Neural crest cell (in vitro differentiated cells): ENCODE data around the gene AUTS2. TPM values are rescaled to one million over a fixed set of nuclear protein-coding genes. Genes with fewer than 3 reads are reported as not detected.
A peak's percentile ranks its signal among the peaks of the same experiment; 100 is the strongest.

Experiments used
- DNase-seq: peaks from one replicate; pipeline ENCODE4 v3.0.0; 2021; ENCODE audit warnings: low read depth, mixed read lengths, low spot score
- H3K27ac Mint-ChIP-seq: one replicate; pipeline ENCODE4 v1.8.0; 2021; ENCODE audit warnings: mild to moderate bottlenecking, mixed read lengths; ENCODE audit not compliant: unreplicated experiment
- H3K27me3 Mint-ChIP-seq: 2 replicates; pipeline ENCODE4 v1.8.0; 2021; ENCODE audit warnings: low read depth, mild to moderate bottlenecking, mixed read lengths
- H3K36me3 Mint-ChIP-seq: 2 replicates; pipeline ENCODE4 v1.8.0; 2021; ENCODE audit warnings: low read depth, mild to moderate bottlenecking, mixed read lengths
- H3K4me1 Mint-ChIP-seq: 2 replicates; pipeline ENCODE4 v1.8.0; 2021; ENCODE audit warnings: mixed read lengths
- H3K4me3 Mint-ChIP-seq: one replicate; pipeline ENCODE4 v1.8.0; 2021; ENCODE audit warnings: mild to moderate bottlenecking, mixed read lengths
- H3K9me3 Mint-ChIP-seq: 2 replicates; pipeline ENCODE4 v1.8.0; 2021; ENCODE audit warnings: mixed read lengths
- total RNA-seq: library from RNA; stranded (reverse); gene quantifications from 2 replicates; pipeline ENCODE4 v1.2.1, GENCODE V29; 2021
- TF ChIP-seq, protein P1 (sequence below): fragments of 200-600 bp; sonication (generic); conservative IDR thresholded peaks from 2 replicates; pipeline ENCODE4 v1.5.0; 2021; ENCODE audit warnings: antibody characterized with exemption, mild to moderate bottlenecking

AUTS2 gene
- total RNA-seq, 1 donor from 2014 or later, result 152 TPM

DNA sequence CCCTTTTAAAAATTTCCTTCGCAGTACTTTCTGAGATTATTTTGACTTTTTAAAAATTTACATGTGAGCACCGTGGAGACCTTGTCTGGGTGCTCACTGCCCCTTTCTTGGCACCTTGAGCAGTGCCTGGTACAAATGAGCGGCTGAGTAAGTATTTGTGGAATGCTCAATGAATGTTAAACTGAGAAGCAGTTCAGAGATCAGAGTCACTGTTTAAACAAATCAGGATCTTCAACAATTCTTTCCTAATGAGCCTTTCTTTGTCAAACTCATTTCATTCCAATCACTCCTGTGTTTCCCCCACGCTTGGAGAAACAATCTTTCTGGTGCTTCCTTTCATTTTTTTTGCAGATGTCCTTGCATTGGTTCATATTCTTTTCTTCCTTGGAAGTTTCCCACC is 922.3 kb downstream of the AUTS2 start:
- peaks cover 13% of the 10 kb centered on the region for H3K4me1 Mint-ChIP-seq
- TF ChIP-seq, protein P1, sequence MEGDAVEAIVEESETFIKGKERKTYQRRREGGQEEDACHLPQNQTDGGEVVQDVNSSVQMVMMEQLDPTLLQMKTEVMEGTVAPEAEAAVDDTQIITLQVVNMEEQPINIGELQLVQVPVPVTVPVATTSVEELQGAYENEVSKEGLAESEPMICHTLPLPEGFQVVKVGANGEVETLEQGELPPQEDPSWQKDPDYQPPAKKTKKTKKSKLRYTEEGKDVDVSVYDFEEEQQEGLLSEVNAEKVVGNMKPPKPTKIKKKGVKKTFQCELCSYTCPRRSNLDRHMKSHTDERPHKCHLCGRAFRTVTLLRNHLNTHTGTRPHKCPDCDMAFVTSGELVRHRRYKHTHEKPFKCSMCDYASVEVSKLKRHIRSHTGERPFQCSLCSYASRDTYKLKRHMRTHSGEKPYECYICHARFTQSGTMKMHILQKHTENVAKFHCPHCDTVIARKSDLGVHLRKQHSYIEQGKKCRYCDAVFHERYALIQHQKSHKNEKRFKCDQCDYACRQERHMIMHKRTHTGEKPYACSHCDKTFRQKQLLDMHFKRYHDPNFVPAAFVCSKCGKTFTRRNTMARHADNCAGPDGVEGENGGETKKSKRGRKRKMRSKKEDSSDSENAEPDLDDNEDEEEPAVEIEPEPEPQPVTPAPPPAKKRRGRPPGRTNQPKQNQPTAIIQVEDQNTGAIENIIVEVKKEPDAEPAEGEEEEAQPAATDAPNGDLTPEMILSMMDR, result no peak
- H3K36me3 Mint-ChIP-seq, result peaks cover 4% of the 10 kb centered on the region
- H3K4me3 Mint-ChIP-seq, result no peak overlapping the region
- no peak overlapping the region for H3K27ac Mint-ChIP-seq
- H3K9me3 Mint-ChIP-seq, result peaks cover 6% of the 10 kb centered on the region
- no peak for DNase-seq
- no peaks in the 10 kb centered on the region for H3K27me3 Mint-ChIP-seq

- no peak overlapping the region for H3K4me3 Mint-ChIP-seq
- H3K27me3 Mint-ChIP-seq, result no peaks in the 10 kb centered on the region
- H3K9me3 Mint-ChIP-seq, result peaks cover 6% of the 10 kb centered on the region
- H3K4me1 Mint-ChIP-seq, result peaks cover 26% of the 10 kb centered on the region
- no peak overlapping the region for H3K27ac Mint-ChIP-seq
- TF ChIP-seq, protein P1, result no peak
- DNase-seq, result no peak
- peaks cover 9% of the 10 kb centered on the region for H3K36me3 Mint-ChIP-seq
These were observed 925.1 kb downstream of the AUTS2 start for GRCh38 chr7:70523249-70523988.

DNA sequence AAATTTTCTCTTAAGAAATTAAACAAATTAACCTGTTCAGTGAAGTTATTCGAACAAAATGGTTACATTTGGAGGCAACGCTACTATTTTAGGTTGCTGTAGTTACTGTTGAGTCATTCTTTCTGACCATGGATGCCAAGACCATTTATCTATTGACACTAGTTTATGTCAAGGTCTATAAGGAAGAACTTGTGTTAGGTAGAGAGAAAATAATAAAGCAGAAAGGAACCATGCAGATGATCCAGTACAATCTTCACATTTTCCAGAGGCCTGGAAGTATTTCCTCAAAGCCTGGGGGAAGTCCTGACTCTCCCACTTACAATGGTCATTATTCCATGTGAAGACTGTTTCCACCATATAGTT is 925.7 kb downstream of the AUTS2 start:
- no peak for DNase-seq
- Mint-ChIP-seq H3K27ac (no peak overlapping the region), H3K27me3 (no peaks in the 10 kb centered on the region), H3K4me3 (no peak overlapping the region), H3K4me1 (peaks cover 31% of the 10 kb centered on the region), H3K36me3 (peaks cover 9% of the 10 kb centered on the region), H3K9me3 (peaks cover 4% of the 10 kb centered on the region)
- TF ChIP-seq, protein P1, result no peak

DNA sequence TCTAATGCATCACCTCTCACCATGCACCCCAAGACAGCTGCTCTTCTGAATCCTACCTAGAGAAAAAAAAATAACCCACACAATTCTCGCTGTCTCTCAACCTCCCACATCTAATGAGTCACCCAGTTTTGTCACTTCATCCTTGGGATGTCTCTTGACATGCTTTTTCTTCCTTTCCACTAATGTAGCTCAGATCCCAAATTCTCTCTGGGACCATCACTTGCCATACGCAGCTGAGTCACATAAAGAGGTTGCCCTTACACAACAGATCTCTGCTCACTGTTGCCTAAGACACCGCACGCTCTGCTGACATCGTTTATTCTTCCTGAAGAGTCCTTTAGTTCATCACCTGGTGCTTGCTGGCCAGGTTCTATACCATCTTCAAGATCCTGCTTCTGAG is 927.7 kb downstream of the AUTS2 start:
- Mint-ChIP-seq H3K4me3 (no peak overlapping the region), H3K27ac (peak overlapping the region; percentile 89), H3K4me1 (peaks cover 31% of the 10 kb centered on the region), H3K36me3 (peaks cover 6% of the 10 kb centered on the region), H3K9me3 (peaks cover 3% of the 10 kb centered on the region), H3K27me3 (no peaks in the 10 kb centered on the region)
- DNase-seq, result no peak
- TF ChIP-seq, protein P1, result no peak

GRCh38 chr7:70527520-70528115 is 929.3 kb downstream of the AUTS2 start:
- peaks cover 5% of the 10 kb centered on the region for H3K36me3 Mint-ChIP-seq
- DNase-seq, result no peak
- H3K27me3 Mint-ChIP-seq, result no peaks in the 10 kb centered on the region
- peaks cover 30% of the 10 kb centered on the region for H3K4me1 Mint-ChIP-seq
- H3K4me3 Mint-ChIP-seq, result no peak overlapping the region
- H3K9me3 Mint-ChIP-seq, result peaks cover 3% of the 10 kb centered on the region
- no peak overlapping the region for H3K27ac Mint-ChIP-seq
- TF ChIP-seq, protein P1, result no peak
